GM18519 (cell line): ENCODE results near the gene TSHZ3.

Source experiments
- ATAC-seq: cut with Tn5 transposase; IDR thresholded peaks from one replicate; pipeline ENCODE4 v1.9.1; 2021; ENCODE audit warnings: mild to moderate bottlenecking, moderate library complexity; ENCODE audit not compliant: unreplicated experiment, low FRiP score

The TSHZ3 gene

GRCh38 chr19:31314849-31315629, 34.2 kb downstream of the TSHZ3 start:
- ATAC-seq, result no peak

GRCh38 chr19:31314156-31314555, 35.1 kb downstream of the TSHZ3 start:
- ATAC-seq, result no peak

GRCh38 chr19:31313291-31314030, 35.8 kb downstream of the TSHZ3 start:
- no peak for ATAC-seq

GRCh38 chr19:31312677-31313244, 36.5 kb downstream of the TSHZ3 start:
- ATAC-seq, result no peak

GRCh38 chr19:31312009-31312676, 37.1 kb downstream of the TSHZ3 start:
- ATAC-seq, result no peak

GRCh38 chr19:31310432-31311133, 38.7 kb downstream of the TSHZ3 start:
- ATAC-seq, result no peak

- no peak for ATAC-seq
These were observed 40.5 kb downstream of the TSHZ3 start for GRCh38 chr19:31308781-31309180.

GRCh38 chr19:31307071-31307669, 42.1 kb downstream of the TSHZ3 start:
- no peak for ATAC-seq

GRCh38 chr19:31306006-31306753, 43.1 kb downstream of the TSHZ3 start:
- no peak for ATAC-seq

GRCh38 chr19:31304831-31305312, 44.4 kb downstream of the TSHZ3 start:
- ATAC-seq, result no peak

- no peak for ATAC-seq
These were observed 45.9 kb downstream of the TSHZ3 start for GRCh38 chr19:31303262-31303815.

- ATAC-seq, result no peak
These were observed 47.8 kb downstream of the TSHZ3 start for GRCh38 chr19:31301306-31301980.

GRCh38 chr19:31300422-31300821, 48.8 kb downstream of the TSHZ3 start:
- ATAC-seq, result no peak

- ATAC-seq, result no peak
These were observed 49.6 kb downstream of the TSHZ3 start for GRCh38 chr19:31299665-31300064.

GRCh38 chr19:31297991-31298390, 51.2 kb downstream of the TSHZ3 start:
- ATAC-seq, result no peak

GRCh38 chr19:31296741-31297390, 52.4 kb downstream of the TSHZ3 start:
- ATAC-seq, result no peak

- ATAC-seq, result no peak
These were observed 55.0 kb downstream of the TSHZ3 start for GRCh38 chr19:31294189-31294588.

GRCh38 chr19:31292639-31293185, 56.5 kb downstream of the TSHZ3 start:
- no peak for ATAC-seq
